Fibroblast of peridontal ligament (primary cell): ENCODE data around the gene CD244.

Source experiments
- DNase-seq: peaks from one replicate; pipeline ENCODE4 v3.0.0-alpha.2; 2010; ENCODE audit errors: extremely low read depth

The CD244 gene

GRCh38 chr1:160781186-160781766 is 81.4 kb downstream of the CD244 start:
- no peak for DNase-seq

- no peak for DNase-seq
Measured at GRCh38 chr1:160780398-160780755, 82.3 kb downstream of the CD244 start.
